Esophagus muscularis mucosa (tissue), 3 donors: ENCODE measurements around the gene NFIB.

Experiments
- CTCF ChIP-seq, 3 experiments: fragments of 200-600 bp in 2 of 3; fragments of 450-650 bp in 1 of 3; sonication (generic) in 2 of 3; IDR thresholded peaks; one replicate each; pipeline ENCODE4 v1.5.1; 2017 to 2019; ENCODE audit warnings: antibody characterized with exemption in 3 of 3, mild to moderate bottlenecking in 2 of 3, moderate library complexity in 1 of 3
- POLR2A ChIP-seq: fragments of 450-650 bp; IDR thresholded peaks from one replicate; pipeline ENCODE4 v1.6.1; 2017; ENCODE audit warnings: antibody characterized with exemption, moderate library complexity, mild to moderate bottlenecking, low read depth

DNA sequence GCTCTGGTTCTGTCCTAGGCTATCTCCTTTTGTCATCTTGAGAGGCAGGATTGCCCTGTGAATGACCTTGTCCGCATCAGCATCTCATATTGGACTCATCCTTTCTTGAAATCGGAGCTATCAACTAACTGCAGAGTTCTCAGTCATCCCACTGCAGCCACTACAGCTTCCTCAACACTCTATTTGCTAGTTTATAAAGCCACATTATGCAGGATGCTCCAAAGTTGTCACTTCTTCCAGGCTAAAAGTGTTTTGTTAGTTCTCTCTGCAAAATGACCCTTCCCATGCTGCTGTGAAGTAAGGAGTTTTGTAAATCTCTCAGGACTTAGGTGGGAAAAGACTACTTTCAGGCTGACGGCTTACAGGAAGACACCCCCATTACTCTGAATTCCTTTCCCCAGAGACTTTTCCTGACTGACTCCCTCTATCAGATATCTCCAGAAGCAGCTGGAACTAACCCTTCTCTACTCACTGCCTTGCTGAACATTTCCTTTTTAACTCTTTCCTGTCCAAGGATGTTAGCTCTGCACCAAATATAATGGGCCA lies 257.6 kb downstream of the NFIB start:
- TF ChIP-seq CTCF (IDR thresholded peaks at IDR 0.05), result no peak
- no peak for TF ChIP-seq POLR2A
